ENCODE data around the gene EEF1A2.

The EEF1A2 gene

DNA sequence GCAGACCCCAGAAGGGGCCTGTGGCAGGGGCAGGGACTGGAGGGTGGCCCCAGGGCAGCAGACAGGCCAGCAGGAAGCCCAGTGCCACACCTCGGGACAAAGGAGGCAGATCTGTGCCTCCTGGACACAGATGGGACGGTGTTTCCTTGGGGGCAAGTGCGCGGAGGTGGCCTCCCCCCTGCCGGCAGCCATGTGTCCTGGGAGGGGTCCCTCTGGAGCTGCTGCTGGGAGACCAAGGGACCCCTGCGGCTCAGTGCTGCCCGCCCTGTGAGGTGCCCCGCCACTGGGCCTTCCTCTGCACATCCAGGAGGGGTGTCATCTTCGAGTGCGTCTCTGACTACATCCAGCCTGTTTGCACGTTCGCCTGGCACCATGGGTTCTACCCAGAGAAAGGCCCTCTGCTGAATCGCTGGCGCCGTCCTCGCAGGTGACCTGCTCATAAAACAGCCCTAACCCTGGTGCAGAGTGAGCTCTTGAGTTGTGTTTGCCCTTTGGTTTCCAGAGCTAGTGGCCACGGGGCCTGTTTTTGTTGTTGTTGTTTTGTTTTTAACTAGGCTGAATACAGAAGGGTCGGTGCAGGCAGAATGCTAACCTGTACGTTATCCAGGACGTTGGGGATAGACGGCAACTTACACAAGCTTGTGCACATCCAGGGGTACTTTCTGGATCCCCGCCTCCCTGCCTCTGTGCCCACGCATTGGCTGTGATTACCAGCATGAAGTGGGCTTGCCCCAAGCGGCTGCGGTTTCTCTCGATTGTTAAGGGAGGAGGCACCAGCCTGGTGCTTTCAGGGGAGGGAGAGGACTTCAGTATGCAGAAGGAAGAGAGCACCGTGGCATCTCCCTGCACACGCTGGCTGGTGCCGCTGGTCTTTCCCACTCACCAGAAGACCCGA, 25.1 kb downstream of the EEF1A2 start:
- Mint-ChIP-seq H3K27me3 (ENCODE audit: low read depth) (peaks cover 71% of the 10 kb centered on the region), H3K36me3 (ENCODE audit: low read depth) (no peaks in the 10 kb centered on the region), H3K9me3 (no peaks in the 10 kb centered on the region), H3K4me3 (peak overlapping the region; percentile 19 to 38 (median 20)), H3K27ac (no peak overlapping the region), H3K4me1 (no peaks in the 10 kb centered on the region)
- no peak for TF ChIP-seq CTCF (IDR thresholded peaks at IDR 0.05; ENCODE audit: unreplicated experiment in 3 of 3)

DNA sequence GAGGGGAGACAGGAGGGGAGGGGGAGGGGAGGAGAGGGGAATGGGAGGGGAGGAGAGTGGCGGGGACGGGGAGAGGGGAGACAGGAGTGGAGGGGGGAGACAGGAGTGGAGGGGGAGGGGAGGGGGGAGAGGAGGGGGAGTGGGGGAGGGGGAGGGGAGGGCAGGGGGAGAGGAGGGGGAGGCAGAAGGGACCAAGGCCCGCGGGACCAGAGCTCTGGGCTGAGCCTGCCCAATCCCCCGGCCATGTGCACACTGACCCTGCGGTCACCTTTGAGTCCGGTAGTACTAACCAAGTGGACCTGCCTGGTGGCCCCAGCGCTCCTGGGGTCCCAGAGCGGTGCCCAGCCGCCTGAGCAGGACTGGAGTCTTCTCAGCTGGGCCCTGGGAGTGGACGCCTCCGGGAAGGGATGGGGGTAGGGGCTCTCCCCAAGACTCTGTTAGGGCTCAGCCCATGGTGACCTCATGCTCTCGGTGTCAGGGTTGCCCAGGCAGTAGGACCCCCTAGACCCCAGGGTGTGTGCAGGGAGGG, 26.0 kb downstream of the EEF1A2 start:
- peak overlapping the region in 1 of 3 experiments; percentile 45 for H3K4me3 Mint-ChIP-seq
- no peak for TF ChIP-seq CTCF (IDR thresholded peaks at IDR 0.05; ENCODE audit: unreplicated experiment in 3 of 3)
- H3K36me3 Mint-ChIP-seq (ENCODE audit: low read depth) = no peaks in the 10 kb centered on the region
- no peaks in the 10 kb centered on the region for H3K9me3 Mint-ChIP-seq
- H3K27me3 Mint-ChIP-seq (ENCODE audit: low read depth) = peaks cover 67% of the 10 kb centered on the region
- H3K27ac Mint-ChIP-seq = no peak overlapping the region
- H3K4me1 Mint-ChIP-seq = no peaks in the 10 kb centered on the region

DNA sequence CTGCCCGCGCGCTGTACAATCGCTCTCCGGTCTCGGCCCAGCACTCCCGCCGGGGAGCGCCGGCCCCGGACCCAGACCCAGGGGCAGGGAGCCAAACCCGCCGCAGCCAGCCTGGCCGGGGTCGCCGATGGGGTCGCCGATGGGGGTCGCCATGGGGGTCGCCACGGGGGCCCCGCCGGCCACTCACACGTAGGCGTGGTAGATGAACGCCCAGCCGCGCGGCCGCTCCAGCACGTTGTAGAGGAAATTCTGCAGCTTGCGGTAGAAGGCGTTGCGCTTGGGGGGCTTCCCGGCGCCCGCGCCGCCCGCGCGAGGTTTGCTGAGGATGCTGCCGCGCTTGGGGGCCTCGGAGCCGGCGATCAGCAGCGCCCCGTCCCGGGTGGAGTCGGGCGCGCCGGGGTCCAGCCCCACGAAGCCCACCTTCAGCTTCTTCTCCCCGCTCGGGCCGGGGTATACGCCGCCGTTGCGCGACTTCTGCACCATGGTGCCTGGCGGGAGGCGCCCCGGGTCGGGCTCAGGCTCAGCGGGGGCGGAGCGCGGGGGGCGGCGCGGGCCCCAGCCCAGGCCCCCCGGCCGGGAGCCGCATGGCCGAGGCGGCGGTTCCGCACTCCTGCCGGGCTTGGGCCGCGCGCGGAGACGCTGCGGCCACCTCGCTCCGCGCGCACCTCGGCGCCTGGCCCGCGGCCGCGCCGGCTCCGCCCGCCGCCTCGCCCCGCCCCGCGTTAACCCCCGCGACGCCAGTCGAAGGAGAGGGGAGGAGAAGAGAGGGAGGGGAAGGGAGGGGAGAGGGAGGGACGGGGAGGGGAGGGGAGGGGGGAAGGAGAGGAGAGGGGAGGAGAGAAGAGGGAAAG, 26.7 kb downstream of the EEF1A2 start, which contains the start of gene KCNQ2:
TSS of gene KCNQ2 (minus strand) at position 675 of the 851 bp plus-strand sequence. CDS start at position 483, 192 bp downstream.
- Mint-ChIP-seq H3K9me3 (no peaks in the 10 kb centered on the region), H3K27me3 (ENCODE audit: low read depth) (peaks cover 67% of the 10 kb centered on the region), H3K36me3 (ENCODE audit: low read depth) (no peaks in the 10 kb centered on the region), H3K27ac (no peak within 1 kb of the TSS), H3K4me3 (peak within 1 kb of the TSS in 2 of 3 experiments; percentile 46 to 47), H3K4me1 (no peaks in the 10 kb centered on the region)
- no peak for TF ChIP-seq CTCF (IDR thresholded peaks at IDR 0.05; ENCODE audit: unreplicated experiment in 3 of 3)

DNA sequence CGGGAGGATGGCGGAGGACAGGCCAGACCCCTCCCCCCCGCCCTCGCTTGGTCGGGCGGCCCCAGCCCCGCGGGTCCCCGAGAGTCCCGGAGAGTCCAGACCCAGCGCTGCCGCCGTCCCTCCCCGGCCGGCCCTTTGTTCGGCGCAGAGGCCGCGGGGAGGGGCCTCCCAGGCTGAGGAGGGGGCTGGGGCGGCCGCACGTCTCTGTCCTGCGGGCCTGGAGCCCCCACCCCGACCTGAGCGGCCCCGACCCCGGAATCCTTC, 27.2 kb downstream of the EEF1A2 start:
- Mint-ChIP-seq H3K36me3 (ENCODE audit: low read depth) (no peaks in the 10 kb centered on the region), H3K9me3 (no peaks in the 10 kb centered on the region), H3K4me3 (peak overlapping the region in 1 of 3 experiments; percentile 47), H3K27me3 (ENCODE audit: low read depth) (peaks cover 65% of the 10 kb centered on the region), H3K4me1 (no peaks in the 10 kb centered on the region), H3K27ac (no peak overlapping the region)
- TF ChIP-seq CTCF (IDR thresholded peaks at IDR 0.05; ENCODE audit: unreplicated experiment in 3 of 3) = no peak

GRCh38 chr20:63471002-63471716, 27.7 kb downstream of the EEF1A2 start:
- Mint-ChIP-seq H3K27ac (no peak overlapping the region), H3K9me3 (no peaks in the 10 kb centered on the region), H3K4me3 (peak overlapping the region; percentile 32 to 72 (median 48)), H3K4me1 (no peaks in the 10 kb centered on the region), H3K27me3 (ENCODE audit: low read depth) (peaks cover 64% of the 10 kb centered on the region), H3K36me3 (ENCODE audit: low read depth) (no peaks in the 10 kb centered on the region)
- TF ChIP-seq CTCF (IDR thresholded peaks at IDR 0.05; ENCODE audit: unreplicated experiment in 3 of 3) = no peak
